GM19372 (cell line): Measurements from ENCODE around the gene ERCC4.
"Not testable (repeated sequence)": the region's sequence is repeated elsewhere in the genome, so short reads cannot be mapped to it uniquely, and the experiment has no call there.

Experiments
- ATAC-seq: cut with Tn5 transposase; IDR thresholded peaks from one replicate; pipeline ENCODE4 v1.9.1; 2021; ENCODE audit warnings: mild to moderate bottlenecking, low read depth, moderate library complexity; ENCODE audit not compliant: unreplicated experiment

Gene ERCC4

DNA sequence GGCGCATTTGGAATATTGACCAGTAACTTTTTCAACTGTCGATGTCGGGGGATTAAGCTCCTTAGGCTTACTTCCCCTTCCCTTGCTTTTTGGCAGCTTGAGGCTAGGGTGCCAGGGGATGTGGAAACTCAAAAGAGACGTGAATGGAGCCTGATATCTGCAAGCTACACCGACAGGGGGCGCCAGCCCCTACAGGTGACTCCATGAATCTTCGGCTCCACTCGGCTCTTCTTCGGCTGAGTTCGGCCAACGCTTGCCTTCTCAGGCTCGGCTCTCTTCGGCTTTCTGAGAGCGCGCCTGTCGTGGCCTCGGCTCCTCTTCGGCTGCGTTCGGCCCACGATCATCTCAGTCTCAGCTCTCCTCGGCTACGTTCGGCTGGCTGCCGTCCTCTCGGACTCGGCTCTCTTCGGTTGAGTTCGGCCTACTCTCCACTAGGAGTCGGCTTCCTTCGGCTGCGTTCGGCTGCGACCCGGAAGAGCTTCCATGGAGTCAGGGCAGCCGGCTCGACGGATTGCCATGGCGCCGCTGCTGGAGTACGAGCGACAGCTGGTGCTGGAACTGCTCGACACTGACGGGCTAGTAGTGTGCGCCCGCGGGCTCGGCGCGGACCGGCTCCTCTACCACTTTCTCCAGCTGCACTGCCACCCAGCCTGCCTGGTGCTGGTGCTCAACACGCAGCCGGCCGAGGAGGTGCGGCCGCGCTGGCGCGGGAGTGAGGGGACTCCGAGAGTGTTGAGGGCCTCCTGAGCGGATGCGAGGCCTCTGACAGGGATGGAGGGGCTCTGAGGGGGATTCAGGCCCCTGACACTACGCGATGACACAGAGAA lies at the start of gene ERCC4:
Gene ERCC4 (plus strand): TSS at position 472 of the 827 bp plus-strand sequence. CDS start 12 bp downstream, at position 484.
- ATAC-seq: peak; percentile 98

DNA sequence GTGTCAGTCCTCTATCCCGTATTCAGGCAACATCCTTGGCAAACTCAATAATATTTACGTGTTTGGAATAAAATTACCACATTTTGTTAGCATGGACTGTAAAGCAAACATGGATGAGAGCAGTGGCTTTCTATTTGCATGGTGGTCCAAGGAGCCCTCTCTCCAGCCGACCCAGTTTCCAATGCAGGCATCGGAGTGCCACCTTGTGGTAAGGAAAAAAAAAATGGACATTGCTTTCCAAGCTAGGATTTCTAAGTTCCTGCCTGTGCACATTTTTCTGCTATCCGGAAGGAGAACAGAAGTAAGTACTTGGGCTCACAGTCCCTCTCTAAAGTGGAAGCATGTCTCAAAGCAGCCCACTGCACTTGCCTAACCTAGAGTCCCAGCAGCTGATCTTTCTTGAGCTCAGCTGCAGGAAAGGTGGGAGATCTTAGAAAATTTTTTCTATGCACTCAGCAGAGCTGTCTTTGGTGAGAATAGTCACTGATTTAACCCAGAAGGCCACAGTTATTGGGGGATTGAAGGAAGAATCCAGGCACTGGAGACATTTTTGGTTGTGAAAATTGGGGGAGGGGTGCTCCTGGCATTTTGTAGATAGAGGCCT lies 46.0 kb upstream of the ERCC4 start:
- ATAC-seq: no peak

- no peak for ATAC-seq
Measured at GRCh38 chr16:13875614-13876284, 44.2 kb upstream of the ERCC4 start.

- no peak for ATAC-seq
Measured at GRCh38 chr16:13883276-13883675, 36.7 kb upstream of the ERCC4 start.

GRCh38 chr16:13883881-13884280 lies 36.1 kb upstream of the ERCC4 start:
- no peak for ATAC-seq

DNA sequence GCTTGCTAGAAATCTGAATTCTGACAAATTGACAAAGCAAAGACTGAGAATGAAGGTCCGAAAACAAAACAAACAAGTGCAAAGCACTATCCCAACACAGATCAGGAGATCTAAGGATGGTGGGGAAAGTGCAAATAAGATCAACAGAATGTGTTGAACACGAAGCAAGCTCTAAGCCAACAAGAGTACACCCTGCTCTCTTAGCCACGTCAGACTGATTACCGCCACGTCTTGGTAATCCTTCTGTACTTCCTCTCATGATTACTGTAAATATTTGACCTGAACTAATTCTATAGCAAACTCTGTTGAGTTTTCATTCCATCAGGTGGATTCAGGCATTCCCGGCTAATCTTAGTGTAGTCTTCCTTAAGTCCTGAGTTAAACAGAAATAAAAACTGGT lies 34.3 kb upstream of the ERCC4 start:
- no peak for ATAC-seq

DNA sequence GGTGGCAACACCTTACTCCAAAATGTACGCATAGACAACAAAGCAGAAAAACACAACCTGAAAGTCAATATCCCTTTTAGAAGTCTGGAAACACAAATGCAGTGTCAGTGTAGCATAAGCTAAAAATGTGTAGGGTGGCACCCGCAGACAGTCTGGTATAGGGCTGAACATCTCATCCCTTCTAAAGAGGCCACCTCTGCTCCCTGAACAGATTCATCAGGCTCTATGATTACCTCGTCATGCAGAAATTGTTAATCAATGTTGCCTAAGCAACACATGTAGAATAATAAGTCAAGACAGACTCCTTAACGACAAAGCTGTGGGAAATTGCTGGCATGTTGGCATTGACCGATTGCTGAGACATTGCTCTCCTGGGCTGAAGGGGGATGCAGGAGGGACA lies 33.3 kb upstream of the ERCC4 start:
- no peak for ATAC-seq

DNA sequence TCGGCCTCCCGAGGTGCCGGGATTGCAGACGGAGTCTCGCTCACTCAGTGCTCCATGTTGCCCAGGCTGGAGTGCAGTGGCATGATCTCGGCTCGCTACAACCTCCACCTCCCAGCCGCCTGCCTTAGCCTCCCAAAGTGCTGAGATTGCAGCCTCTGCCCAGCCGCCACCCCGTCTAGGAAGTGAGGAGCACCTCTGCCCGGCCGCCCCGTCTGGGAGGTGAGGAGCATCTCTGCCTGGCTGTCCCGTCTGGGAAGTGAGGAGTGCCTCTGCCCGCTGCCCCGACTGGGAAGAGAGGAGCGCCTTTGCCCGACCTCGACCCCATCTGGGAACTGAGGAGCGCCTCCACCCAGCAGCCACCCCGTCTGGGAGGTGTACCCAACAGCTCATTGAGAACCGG lies 30.6 kb upstream of the ERCC4 start:
- ATAC-seq: not testable (repeated sequence)

DNA sequence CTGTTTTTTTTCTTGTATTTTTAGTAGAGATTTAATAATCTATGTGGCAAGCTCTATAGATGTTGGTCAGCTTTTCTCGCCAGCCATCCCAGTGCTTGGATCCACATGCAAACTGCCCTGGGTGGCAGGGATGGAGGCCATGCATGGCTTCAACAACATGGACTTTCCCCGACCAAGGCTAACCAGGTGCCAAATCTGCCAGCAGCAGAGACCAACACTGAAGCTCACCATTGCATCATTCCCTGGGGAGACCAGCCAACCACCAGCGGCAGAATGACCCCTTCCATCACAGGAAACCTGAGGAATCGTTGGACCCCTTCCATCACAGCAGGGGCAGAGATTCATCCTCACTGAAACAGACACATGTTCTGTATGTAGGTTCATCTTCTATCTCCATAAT lies 27.7 kb upstream of the ERCC4 start:
- ATAC-seq: no peak

GRCh38 chr16:13895516-13895915 lies 24.4 kb upstream of the ERCC4 start:
- ATAC-seq: no peak

GRCh38 chr16:13896543-13897182 lies 23.3 kb upstream of the ERCC4 start:
- no peak for ATAC-seq

DNA sequence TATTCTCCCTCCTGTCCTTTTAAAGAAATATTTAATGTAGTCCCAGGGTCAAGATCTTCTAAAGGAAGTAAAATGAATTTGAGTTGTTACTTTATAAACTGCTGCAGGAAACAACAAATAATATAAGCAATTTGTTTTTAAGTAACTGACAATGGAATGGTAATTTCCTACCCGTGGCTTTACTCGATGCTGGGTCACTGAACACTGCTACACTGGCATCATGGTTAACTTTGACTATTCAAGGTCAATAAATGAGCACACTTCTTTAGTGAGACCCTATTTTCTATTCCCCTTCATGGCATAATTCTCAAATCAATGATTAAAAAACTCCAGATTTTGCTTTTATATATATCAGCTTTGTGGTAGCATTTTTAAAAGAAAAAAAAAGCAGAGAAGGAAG lies 22.1 kb upstream of the ERCC4 start:
- ATAC-seq: no peak

GRCh38 chr16:13898233-13898632 lies 21.7 kb upstream of the ERCC4 start:
- no peak for ATAC-seq

DNA sequence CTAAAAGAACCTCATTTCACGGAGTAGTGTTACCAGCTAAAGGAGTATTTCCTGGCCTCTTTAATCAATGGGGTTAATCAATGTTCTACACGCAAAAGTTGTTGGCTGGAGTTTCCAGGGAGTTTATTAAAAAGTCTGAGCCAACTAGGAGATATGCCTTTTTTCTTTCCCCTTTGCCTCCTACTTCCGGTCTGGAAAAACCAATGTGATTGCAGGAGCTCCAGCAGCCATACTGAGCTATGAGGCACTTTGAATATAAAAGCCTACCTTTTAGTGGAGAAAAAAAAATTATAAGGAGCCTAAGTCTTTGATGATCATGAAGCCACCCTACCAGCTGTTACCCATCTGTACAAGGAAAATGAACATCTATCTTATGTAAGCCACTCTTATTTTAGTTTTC lies 17.9 kb upstream of the ERCC4 start:
- ATAC-seq: no peak

GRCh38 chr16:13902677-13903076 lies 17.3 kb upstream of the ERCC4 start:
- ATAC-seq: no peak

DNA sequence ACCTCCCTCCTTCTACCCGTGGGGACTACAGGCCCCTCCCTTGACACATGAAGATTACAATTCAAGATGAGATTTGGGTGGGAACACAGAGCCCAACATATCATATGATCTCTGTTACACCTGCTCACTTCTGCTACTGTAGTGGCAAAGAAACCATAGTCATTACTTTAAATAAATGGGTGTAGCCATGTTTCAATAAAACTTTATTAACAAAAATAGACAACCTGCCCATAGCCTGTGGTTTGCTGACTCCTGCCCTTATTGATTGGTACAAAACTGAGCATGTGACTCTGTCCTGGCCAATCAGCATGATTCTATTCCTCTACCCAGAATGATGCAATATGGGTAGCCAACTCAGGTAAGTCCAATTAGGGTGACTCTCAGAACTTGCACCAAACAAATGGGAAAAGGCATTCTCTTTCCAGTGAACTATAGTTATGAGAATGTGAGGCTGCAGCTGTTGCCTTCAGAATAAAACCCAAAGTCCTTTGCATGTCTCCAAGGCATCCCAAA lies 15.7 kb upstream of the ERCC4 start:
- no peak for ATAC-seq

GRCh38 chr16:13904822-13905221 lies 15.1 kb upstream of the ERCC4 start:
- ATAC-seq: not testable (repeated sequence)

DNA sequence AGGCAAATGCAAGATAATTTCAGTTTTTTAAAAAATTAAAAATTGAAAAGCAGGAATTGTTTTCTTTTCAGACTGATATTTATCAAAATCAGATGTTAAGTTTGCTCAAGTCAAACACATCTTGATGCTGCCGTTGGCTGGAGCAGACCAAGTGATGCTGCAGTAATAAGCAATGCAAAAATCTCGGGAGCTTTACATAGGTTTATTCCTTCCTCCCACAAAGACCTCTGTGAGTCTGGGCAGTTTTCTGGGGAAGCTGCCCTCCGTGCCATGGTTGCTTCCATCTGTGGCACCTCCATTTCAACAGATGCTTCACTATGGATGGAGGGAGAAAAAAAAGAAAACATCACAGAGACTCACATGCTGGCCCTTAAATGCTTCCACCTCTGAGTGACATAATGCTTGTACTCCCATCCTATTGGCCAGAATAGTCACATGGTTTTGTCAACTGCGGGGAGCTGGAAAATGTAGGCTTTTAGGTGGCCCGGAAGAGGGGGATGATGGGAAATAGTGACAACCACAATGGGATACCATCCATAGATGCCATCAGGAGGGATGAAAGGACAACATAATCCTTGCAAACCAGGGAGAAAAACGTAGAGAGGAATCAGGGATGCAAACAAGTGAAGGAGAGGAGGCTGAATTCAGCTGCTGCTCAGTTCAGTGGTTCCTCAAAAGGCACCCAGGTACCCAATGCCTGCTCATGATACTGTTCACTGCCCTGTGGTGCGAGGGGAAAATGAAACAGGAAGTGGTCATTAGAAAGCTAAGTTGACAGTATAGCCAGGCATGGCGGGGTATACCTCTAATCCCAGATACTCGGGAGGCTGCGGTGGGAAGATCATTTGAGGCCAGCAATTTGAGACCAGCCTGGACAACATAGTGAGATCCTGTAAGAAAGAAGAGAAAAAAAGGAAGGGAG lies 13.5 kb upstream of the ERCC4 start:
- ATAC-seq: no peak

DNA sequence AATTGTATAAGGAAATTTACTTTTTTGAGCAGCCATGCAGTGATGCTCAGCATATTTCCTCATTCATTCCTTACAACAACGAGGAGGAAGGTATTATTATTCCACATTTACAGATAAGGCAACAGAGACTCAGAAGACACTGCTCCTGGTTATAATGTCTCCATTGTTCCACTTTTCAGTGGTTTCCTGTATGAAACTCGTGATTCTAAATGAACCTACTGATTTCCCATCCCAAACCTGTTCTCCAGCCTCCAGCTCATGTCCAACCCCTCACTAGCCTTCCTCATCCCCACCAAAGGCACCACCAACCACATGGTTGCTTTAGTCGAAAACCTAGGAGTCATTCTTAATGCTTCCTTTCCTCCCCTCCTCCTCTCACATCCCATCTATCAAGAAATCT lies 12.5 kb upstream of the ERCC4 start:
- ATAC-seq: no peak

GRCh38 chr16:13909069-13909468 lies 10.9 kb upstream of the ERCC4 start:
- ATAC-seq: no peak
